ENCODE data around the gene GREB1.

DNA sequence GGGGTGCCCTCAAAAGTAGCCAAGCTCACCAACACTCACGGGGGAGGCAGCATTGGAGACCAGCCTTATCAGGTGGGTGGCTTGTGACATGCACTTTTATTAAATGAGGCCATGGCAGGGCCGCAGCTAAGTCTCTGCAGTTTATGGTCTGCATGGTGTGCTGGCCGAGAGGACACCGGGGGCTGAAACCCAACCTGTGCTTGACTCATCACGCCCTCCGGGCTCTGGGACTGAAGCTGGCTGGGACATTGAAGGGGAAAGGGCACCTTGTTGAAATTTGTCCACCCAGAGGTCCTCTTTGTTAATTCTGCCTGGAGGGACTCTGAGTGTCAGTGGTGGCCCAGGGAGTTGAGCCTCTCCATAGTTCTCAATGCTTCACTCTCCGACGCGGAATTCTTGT is 153.9 kb downstream of the GREB1 start:
- TF ChIP-seq, protein P1, sequence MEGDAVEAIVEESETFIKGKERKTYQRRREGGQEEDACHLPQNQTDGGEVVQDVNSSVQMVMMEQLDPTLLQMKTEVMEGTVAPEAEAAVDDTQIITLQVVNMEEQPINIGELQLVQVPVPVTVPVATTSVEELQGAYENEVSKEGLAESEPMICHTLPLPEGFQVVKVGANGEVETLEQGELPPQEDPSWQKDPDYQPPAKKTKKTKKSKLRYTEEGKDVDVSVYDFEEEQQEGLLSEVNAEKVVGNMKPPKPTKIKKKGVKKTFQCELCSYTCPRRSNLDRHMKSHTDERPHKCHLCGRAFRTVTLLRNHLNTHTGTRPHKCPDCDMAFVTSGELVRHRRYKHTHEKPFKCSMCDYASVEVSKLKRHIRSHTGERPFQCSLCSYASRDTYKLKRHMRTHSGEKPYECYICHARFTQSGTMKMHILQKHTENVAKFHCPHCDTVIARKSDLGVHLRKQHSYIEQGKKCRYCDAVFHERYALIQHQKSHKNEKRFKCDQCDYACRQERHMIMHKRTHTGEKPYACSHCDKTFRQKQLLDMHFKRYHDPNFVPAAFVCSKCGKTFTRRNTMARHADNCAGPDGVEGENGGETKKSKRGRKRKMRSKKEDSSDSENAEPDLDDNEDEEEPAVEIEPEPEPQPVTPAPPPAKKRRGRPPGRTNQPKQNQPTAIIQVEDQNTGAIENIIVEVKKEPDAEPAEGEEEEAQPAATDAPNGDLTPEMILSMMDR (IDR thresholded peaks at IDR 0.05; ENCODE audit: low read length), result no peak
- no peak for TF ChIP-seq EZH2 (IDR thresholded peaks at IDR 0.05; ENCODE audit: borderline replicate concordance, low read length)
